Esophagus (tissue), 2 donors: ENCODE measurements around the gene MLH3. TPM values are rescaled to one million over a fixed set of nuclear protein-coding genes. Genes with fewer than 3 reads are reported as not detected.
"Not testable (repeated sequence)": the region's sequence is repeated elsewhere in the genome, so short reads cannot be mapped to it uniquely, and the experiment has no call there.

Source experiments
- H3K27ac ChIP-seq, 2 donors: one replicate each; pipeline ENCODE4 v1.5.1; 2013; ENCODE audit warnings: low read depth in 2 of 2, mild to moderate bottlenecking in 2 of 2, inconsistent platforms in 1 of 2, low read length in 1 of 2, moderate library complexity in 1 of 2
- H3K27me3 ChIP-seq, 2 donors: one replicate each; pipeline ENCODE4 v1.6.1; 2013; ENCODE audit warnings: low read length in 2 of 2, control low read depth in 1 of 2, mild to moderate bottlenecking in 1 of 2; ENCODE audit not compliant: insufficient read depth in 2 of 2, control insufficient read depth in 1 of 2
- H3K36me3 ChIP-seq, 2 donors: one replicate each; pipeline ENCODE4 v1.6.1; 2013; ENCODE audit warnings: low read length in 1 of 2; ENCODE audit not compliant: control insufficient read depth in 2 of 2, insufficient read depth in 2 of 2
- H3K4me1 ChIP-seq, 2 donors: one replicate each; pipeline ENCODE4 v1.6.1; 2013; ENCODE audit warnings: low read length in 1 of 2; ENCODE audit not compliant: control insufficient read depth in 2 of 2, insufficient read depth in 2 of 2
- H3K4me3 ChIP-seq, 2 donors: one replicate each; pipeline ENCODE4 v1.5.1; 2013; ENCODE audit warnings: low read length in 2 of 2, mild to moderate bottlenecking in 2 of 2, low read depth in 1 of 2, moderate library complexity in 1 of 2
- H3K9me3 ChIP-seq, 2 donors: one replicate each; pipeline ENCODE4 v1.6.1; 2013; ENCODE audit warnings: mild to moderate bottlenecking in 2 of 2, low read depth in 1 of 2, low read length in 1 of 2, moderate library complexity in 1 of 2; ENCODE audit not compliant: control insufficient read depth in 2 of 2, insufficient read depth in 1 of 2
- WGBS, 2 donors: extraction: QIAGEN DNeasy Blood & Tissue Kit; methylation state at CpG; one replicate each; pipeline ENCODE4 v1.1.7; 2013; 5-methylcytosine and 5-hydroxymethylcytosine counted together
- polyA plus RNA-seq, 2 donors: library from polyadenylated mRNA; stranded (reverse); fragments of 200-250 nt; gene quantifications; one replicate each; pipeline ENCODE4 v1.2.3, GENCODE V29; 2013
- donor health status: healthy with polysubstance abuse.
- donor health status: Bipolar disorder and iron deficiency.

The MLH3 gene
- polyA plus RNA-seq, 2 donors, result 8.0 to 9.0 TPM

- H3K27me3 ChIP-seq, result no peaks in the 10 kb centered on the region
These were observed 47.8 kb downstream of the MLH3 start for GRCh38 chr14:75003250-75004027.

GRCh38 chr14:75002392-75003249 lies 48.6 kb downstream of the MLH3 start, which contains the start of gene EIF2B2:
Gene EIF2B2, plus strand, starts transcription at chr14:75002921. Its CDS starts 70 bp downstream, at chr14:75002991.
- peak within 1 kb of the TSS; percentile 85 to 92 for H3K27ac ChIP-seq
- 1% methylated on average over 66 of the region's 66 CpGs for WGBS, 2 donors

More at GRCh38 chr14:75003250-75004027, 47.8 kb downstream of the MLH3 start:
- H3K9me3 ChIP-seq, result no peaks in the 10 kb centered on the region
- peak overlapping the region; percentile 89 for H3K4me3 ChIP-seq
- H3K4me1 ChIP-seq, result peaks cover 0 to 3% of the 10 kb centered on the region in 2 donors
- peak overlapping the region; percentile 85 to 92 for H3K27ac ChIP-seq
- peaks cover 9 to 15% of the 10 kb centered on the region in 2 donors for H3K36me3 ChIP-seq
- 9% methylated on average over 18 of the region's 18 CpGs for WGBS, 2 donors

DNA sequence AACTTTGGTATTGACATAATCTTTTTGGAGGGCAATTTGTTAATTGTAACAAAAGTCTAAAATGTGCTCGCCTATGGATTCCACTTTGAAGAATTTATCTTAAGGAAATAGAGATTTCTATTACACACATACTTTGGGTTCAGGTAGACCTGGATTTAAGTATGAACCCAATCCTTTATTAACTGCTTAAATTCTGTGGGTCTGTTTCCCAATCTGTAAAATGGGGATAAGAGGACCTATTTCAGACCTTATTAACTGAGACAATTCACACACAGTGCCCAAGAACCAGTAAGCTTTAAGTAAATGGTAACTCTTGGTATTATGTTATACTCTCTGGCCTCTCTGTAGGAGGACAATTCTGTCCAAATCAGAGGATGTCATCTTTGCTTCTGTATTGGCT lies 49.4 kb downstream of the MLH3 start:
- Histone ChIP-seq H3K27ac (peak overlapping the region; percentile 85 to 92), H3K4me1 (peaks cover 0 to 3% of the 10 kb centered on the region in 2 donors), H3K36me3 (peaks cover 5% of the 10 kb centered on the region in 2 donors), H3K27me3 (no peaks in the 10 kb centered on the region), H3K9me3 (no peaks in the 10 kb centered on the region), H3K4me3 (peak overlapping the region in 1 of 2 donors; percentile 89)
- 91 to 98% methylated on average over 1 of the region's 1 CpG for WGBS, 2 donors

More at GRCh38 chr14:75002392-75003249, 48.6 kb downstream of the MLH3 start, which contains the start of gene EIF2B2:
- peak within 1 kb of the TSS; percentile 89 for H3K4me3 ChIP-seq
- peaks cover 0 to 3% of the 10 kb centered on the region in 2 donors for H3K4me1 ChIP-seq
- no peaks in the 10 kb centered on the region for H3K27me3 ChIP-seq
- peaks cover 5 to 7% of the 10 kb centered on the region in 2 donors for H3K36me3 ChIP-seq
- no peaks in the 10 kb centered on the region for H3K9me3 ChIP-seq

DNA sequence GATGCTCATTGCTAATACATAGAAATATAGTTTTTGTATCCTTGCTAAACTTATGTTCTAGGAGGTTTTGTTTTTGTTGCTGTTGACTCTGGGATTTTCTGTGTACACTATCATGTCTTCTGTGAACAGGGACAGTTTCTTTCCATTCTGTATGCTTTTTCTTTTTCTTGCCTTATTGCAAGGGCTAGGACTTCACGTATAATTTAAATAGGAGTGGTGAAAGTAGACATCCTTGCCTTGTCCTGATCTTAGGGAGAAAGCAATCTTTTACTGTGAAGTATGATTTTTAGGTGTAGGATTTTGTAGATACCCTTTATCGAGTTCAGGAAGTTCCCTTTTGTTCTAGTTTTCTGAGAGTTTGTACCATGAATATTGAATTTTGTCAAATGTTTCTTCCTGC lies 50.0 kb downstream of the MLH3 start:
- Histone ChIP-seq H3K4me1 (peaks cover 0 to 3% of the 10 kb centered on the region in 2 donors), H3K27me3 (no peaks in the 10 kb centered on the region), H3K27ac (no peak overlapping the region), H3K36me3 (peaks cover 0 to under 1% of the 10 kb centered on the region in 2 donors), H3K4me3 (no peak overlapping the region), H3K9me3 (no peaks in the 10 kb centered on the region)
- WGBS, 2 donors, result 96% methylated on average over 2 of the region's 2 CpGs

- not testable (repeated sequence) for H3K36me3 ChIP-seq, H3K27me3 ChIP-seq, H3K4me3 ChIP-seq, H3K4me1 ChIP-seq, H3K27ac ChIP-seq, H3K9me3 ChIP-seq
- 90 to 97% methylated on average over 3 to 6 of the region's 7 CpGs for WGBS, 2 donors
These were observed 55.5 kb downstream of the MLH3 start for GRCh38 chr14:74995781-74996180.

DNA sequence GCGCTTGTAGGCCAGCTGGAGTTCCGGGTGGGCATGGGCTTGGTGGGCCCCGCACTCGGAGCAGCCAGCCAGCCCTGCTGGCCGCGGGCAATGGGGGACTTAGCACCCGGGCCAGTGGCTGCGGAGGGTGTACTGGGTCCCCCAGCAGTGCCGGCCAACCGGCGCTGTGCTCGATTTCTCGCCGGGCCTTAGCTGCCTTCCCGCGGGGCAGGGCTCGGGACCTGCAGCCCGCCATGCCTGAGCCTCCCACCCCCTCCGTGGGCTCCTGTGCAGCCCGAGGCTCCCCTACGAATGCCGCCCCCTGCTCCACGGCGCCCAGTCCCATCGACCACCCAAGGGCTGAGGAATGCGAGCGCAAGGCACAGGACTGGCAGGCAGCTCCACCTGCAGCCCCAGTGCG lies 57.1 kb downstream of the MLH3 start:
- not testable (repeated sequence) for H3K36me3 ChIP-seq, H3K27me3 ChIP-seq, H3K27ac ChIP-seq, H3K4me3 ChIP-seq, H3K4me1 ChIP-seq, H3K9me3 ChIP-seq
- WGBS, 2 donors, result 92 to 94% methylated on average over 23 to 28 of the region's 28 CpGs

GRCh38 chr14:74988993-74989392 lies 62.3 kb downstream of the MLH3 start:
- Histone ChIP-seq H3K36me3 (no peaks in the 10 kb centered on the region), H3K27ac (no peak overlapping the region), H3K4me1 (peaks cover 4 to 6% of the 10 kb centered on the region in 2 donors), H3K9me3 (no peaks in the 10 kb centered on the region), H3K4me3 (no peak overlapping the region), H3K27me3 (no peaks in the 10 kb centered on the region)
- WGBS, 2 donors, result 89 to 100% methylated on average over 1 of the region's 1 CpG

DNA sequence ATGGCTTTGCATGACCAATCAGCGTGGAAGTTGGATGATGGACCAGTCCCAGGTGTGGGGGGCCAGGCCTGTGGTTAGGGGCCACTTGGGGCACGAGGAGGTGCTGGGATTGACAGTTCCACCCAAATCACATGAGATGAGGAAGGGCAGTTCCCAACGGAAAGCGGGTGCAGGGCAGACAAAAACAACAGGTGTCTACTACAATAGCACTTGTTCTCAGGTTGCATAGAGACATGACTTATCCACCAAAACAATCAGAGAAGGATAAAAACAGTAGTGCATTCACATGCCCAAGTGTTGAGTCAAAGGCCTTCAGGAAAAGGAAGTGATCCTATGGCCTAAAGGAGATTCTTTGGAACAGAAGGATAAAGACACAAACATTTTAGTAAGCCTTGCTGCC lies 63.1 kb downstream of the MLH3 start:
- H3K9me3 ChIP-seq, result no peaks in the 10 kb centered on the region
- peaks cover 4 to 6% of the 10 kb centered on the region in 2 donors for H3K4me1 ChIP-seq
- WGBS, 2 donors, result 57 to 65% methylated on average over 4 of the region's 4 CpGs
- H3K27ac ChIP-seq, result peak overlapping the region; percentile 30 to 55
- H3K4me3 ChIP-seq, result no peak overlapping the region
- no peaks in the 10 kb centered on the region for H3K36me3 ChIP-seq
- H3K27me3 ChIP-seq, result no peaks in the 10 kb centered on the region

DNA sequence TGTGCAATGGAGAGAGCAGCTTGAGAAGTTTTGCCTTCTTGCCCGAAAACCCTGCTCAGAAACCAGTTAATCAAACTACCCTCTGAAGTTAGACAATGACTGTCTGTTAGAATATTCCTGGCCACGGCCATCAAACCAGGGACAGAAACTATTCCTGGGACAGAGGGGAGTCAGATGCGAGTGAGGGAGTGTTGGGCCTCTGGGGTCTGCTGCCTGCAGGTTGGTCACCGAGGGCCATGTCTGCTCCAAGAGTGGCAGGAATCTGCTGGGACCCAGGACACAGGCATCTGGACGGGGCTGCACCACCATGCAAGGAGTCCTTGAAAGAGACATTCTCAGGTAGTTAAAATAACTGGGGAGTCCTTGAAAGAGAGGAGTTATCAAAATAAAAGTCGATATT lies 65.5 kb downstream of the MLH3 start:
- Histone ChIP-seq H3K27ac (no peak overlapping the region), H3K9me3 (no peaks in the 10 kb centered on the region), H3K27me3 (no peaks in the 10 kb centered on the region), H3K4me3 (no peak overlapping the region), H3K36me3 (no peaks in the 10 kb centered on the region), H3K4me1 (peaks cover 4 to 7% of the 10 kb centered on the region in 2 donors)
- WGBS, 2 donors, result 91 to 92% methylated on average over 6 of the region's 6 CpGs
